ENCODE data around the gene MYO1H.
"Not testable (repeated sequence)": the region's sequence is repeated elsewhere in the genome, so short reads cannot be mapped to it uniquely, and the experiment has no call there.

Gene MYO1H, protein sequence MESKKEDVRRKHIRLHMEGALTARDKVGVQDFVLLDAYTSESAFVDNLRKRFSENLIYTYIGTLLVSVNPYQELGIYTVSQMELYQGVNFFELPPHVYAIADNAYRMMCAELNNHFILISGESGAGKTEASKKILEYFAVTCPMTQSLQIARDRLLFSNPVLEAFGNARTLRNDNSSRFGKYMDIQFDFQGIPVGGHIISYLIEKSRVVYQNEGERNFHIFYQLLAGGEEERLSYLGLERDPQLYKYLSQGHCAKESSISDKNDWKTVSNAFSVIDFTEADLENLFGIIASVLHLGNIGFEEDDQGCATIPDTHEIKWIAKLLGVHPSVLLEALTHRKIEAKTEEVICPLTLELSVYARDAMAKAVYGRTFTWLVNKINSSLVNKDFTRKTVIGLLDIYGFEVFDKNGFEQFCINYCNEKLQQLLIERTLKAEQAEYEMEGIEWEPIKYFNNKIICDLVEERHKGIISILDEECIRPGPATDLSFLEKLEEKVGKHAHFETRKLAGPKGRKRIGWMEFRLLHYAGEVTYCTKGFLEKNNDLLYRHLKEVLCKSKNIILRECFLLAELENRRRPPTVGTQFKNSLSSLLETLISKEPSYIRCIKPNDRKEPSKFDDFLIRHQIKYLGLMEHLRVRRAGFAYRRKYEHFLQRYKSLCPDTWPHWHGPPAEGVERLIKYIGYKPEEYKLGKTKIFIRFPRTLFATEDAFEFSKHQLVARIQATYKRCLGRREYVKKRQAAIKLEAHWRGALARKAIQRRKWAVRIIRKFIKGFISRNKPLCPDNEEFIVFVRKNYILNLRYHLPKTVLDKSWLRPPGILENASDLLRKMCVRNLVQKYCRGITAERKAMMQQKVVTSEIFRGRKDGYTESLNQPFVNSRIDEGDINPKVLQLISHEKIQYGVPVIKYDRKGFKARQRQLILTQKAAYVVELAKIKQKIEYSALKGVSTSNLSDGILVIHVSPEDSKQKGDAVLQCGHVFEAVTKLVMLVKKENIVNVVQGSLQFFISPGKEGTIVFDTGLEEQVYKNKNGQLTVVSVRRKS

GRCh38 chr12:109347589-109347988, at the start of gene MYO1H:
MYO1H (plus strand) TSS chr12:109347900; CDS start chr12:109347961, 61 bp downstream.
- DNase-seq: no peak

DNA sequence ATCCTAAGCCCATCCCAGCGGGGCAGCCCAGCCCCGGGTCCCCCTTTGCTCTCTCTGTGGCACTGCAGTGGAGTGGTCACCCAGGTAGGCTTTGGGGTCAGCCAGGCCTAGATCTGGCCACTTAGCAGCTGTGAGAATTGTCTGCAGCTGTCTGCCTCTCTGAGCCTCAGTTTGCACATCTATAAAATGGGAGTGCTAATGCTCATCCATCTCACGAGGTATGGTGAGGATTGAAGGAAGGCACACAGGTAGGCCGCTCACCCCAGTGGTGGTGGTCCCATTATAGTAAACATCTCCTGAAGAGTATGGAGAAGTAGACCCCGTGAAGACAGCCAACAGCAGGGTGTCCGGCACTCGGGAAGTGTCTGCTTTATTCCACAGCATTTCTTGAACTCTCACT, 47.9 kb upstream of the MYO1H start:
- DNase-seq: no peak

DNA sequence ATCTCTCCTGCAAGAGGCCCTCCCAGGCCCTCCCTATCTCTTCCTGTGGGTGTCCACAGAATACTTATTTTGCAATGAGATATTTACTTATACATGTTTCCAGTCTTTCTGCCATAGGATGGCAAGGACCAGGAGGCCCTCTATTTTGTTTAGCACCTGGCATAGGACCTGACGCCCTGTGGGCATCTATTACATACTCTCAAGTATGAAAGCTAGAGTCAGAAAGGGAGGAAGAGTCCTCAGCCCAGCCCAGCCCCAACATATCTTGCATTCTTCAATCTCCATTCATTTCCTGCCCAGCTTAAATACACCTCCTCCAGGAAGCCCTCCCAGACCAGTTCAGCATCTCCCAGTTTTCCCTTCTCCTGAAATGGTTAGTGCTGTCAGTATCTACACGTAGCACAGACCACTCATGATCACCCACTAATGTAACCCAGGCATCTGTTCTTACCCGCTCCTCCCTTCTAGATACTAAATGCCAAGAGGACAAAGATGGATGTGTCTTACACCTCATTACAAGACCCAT, 46.0 kb upstream of the MYO1H start:
- no peak for DNase-seq

- no peak for DNase-seq
Measured at GRCh38 chr12:109302358-109302757, 45.3 kb upstream of the MYO1H start.

- no peak for DNase-seq
Measured at GRCh38 chr12:109302770-109303169, 44.9 kb upstream of the MYO1H start.

DNA sequence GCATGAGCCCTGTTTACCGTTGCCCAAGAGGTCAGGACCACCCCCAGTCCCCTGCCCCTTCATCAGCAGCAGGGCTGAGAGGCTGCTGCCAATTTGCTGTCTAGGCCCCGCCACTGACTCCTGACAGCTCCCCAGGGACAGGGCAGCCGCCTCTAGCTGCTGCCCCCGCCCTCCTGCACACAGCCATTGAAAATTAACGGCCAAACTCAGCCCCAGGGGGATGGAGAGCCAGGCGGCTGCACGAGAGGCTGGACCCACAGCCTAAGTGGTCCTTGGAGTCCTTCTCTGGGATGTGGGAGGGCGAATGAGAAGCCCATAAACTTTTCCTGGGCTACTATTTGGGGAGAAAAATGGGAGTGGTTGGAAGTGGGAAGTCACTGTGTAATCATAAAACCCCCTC, 43.2 kb upstream of the MYO1H start:
- no peak for DNase-seq

DNA sequence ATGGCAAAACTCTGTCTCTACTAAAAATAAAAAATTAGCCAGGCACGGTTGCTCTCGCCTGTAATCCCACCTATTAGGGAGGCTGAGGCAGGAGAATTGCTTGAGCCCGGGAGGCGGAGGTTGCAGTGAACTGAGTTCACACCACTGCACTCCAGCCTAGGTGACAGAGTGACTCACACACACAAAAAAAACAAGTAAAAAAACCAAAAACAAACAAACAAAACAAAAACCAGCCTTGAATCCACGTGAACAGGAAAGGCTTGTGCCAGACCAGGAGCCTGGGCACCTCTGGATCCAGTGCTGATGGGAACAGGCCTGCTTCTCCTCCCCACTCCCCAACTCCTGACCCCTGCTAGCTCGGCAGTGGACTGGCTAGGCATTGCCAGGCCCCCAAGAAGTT, 42.2 kb upstream of the MYO1H start:
- no peak for DNase-seq

- no peak for DNase-seq
Measured at GRCh38 chr12:109307051-109307450, 40.6 kb upstream of the MYO1H start.

DNA sequence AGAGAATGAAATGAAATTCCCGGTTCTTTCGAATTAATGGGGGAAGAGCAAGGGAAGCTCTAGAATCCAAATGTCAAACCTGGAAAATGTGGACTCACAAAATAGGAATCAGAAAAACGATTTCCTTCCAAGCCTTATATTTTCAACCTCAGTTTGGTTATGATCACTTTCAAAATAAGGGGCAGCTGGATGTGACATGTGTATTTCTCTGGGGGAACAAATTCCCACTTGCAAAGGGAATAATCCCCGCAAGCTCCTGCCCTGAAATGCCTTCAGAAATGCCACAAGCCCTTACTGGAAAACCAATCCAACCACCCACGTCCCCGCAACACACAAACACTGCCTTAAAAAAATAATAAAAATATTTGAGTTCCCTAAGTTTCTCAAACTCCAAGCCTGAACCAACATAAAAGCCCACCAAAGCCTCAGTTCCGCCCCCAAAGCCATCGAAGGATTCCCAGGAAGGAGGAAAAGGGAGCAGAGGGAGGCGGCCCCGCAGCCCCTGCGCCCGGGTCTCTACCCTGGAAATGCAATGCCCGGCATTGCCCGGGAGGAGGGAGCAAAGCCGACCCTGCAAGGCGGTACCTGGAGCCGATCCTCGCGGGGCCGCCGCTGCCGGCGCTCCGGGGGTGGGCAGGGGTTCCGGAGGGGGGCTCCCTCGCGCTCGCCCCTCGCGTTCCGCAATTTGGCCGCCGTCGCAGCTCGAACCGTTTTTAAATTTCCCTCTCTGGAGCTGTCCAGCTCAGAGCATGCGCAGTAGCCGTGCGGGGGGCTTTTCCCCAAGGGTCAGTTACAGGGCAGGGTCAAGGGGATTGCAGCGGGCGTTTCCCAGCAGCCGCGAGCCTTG, 38.9 kb upstream of the MYO1H start, which contains the start of gene FOXN4:
Gene FOXN4, minus strand, starts transcription at position 751 of the 847 bp plus-strand sequence. CDS start 963 bp downstream, outside the sequence.
- no peak for DNase-seq

GRCh38 chr12:109309381-109310246, 38.1 kb upstream of the MYO1H start:
- DNase-seq: no peak

GRCh38 chr12:109310247-109311125, 37.2 kb upstream of the MYO1H start:
- no peak for DNase-seq

DNA sequence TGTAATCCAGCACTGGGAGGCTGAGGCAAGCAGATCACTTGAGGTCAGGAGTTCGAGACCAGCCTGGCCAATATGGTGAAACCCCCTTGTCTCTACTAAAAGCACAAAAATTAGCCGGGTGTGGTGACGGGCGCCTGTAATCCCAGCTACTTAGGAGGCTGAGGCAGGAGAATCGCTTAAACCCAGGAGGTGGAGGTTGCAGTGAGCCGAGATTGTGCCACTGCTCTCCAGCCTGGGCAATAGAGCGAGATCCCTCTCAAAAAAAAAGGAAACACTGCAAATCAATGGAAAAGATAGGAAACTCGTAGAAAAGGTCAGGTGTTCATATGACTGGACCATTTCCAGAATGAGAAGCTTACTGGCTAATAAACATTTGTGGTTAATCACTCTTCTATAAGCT, 26.4 kb upstream of the MYO1H start:
- DNase-seq: not testable (repeated sequence)

- no peak for DNase-seq
Measured at GRCh38 chr12:109329003-109329402, 18.7 kb upstream of the MYO1H start.

GRCh38 chr12:109329686-109330085, 18.0 kb upstream of the MYO1H start:
- DNase-seq: no peak

- no peak for DNase-seq
Measured at GRCh38 chr12:109330282-109331230, 17.1 kb upstream of the MYO1H start.

- no peak for DNase-seq
Measured at GRCh38 chr12:109331301-109331952, 16.3 kb upstream of the MYO1H start.

DNA sequence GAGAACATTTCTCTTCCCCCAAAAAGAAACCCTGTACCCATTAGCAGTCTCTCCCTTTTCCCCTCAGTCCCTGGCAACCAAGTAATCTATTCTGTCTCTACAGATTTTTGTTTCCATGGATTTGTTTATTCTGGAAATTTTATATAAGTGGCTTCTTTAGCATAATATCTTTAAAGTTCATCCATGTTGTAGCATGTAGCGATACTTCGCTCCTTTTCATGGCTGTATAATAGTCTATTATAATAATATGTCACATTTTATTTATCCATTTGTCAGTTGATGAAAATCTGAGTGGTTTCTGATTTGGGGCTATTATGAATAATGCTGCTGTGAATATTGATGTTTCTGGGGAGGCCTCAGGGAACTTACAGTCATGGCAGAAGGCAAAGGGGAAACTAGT, 12.8 kb upstream of the MYO1H start:
- no peak for DNase-seq

- DNase-seq: no peak
Measured at GRCh38 chr12:109336593-109336992, 11.1 kb upstream of the MYO1H start.

Data from NCI-H446 (cell line).